ENCODE data around the gene MACROD2. TPM values are rescaled to one million over a fixed set of nuclear protein-coding genes. Genes with fewer than 3 reads are reported as not detected.

The MACROD2 gene
- total RNA-seq, 1 donor from 2014 or later = 78.2 TPM

GRCh38 chr20:16097788-16098187, 2102.5 kb downstream of the MACROD2 start:
- no peak overlapping the region for H3K4me3 ChIP-seq
- no peak for DNase-seq
- H3K4me1 ChIP-seq = no peaks in the 10 kb centered on the region
- intact Hi-C loops (cut with DNase I) = no loop called here
- TF ChIP-seq, protein P1, sequence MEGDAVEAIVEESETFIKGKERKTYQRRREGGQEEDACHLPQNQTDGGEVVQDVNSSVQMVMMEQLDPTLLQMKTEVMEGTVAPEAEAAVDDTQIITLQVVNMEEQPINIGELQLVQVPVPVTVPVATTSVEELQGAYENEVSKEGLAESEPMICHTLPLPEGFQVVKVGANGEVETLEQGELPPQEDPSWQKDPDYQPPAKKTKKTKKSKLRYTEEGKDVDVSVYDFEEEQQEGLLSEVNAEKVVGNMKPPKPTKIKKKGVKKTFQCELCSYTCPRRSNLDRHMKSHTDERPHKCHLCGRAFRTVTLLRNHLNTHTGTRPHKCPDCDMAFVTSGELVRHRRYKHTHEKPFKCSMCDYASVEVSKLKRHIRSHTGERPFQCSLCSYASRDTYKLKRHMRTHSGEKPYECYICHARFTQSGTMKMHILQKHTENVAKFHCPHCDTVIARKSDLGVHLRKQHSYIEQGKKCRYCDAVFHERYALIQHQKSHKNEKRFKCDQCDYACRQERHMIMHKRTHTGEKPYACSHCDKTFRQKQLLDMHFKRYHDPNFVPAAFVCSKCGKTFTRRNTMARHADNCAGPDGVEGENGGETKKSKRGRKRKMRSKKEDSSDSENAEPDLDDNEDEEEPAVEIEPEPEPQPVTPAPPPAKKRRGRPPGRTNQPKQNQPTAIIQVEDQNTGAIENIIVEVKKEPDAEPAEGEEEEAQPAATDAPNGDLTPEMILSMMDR (IDR thresholded peaks at IDR 0.05) = no peak
- no peaks in the 10 kb centered on the region for H3K9me3 ChIP-seq
- no peaks in the 10 kb centered on the region for H3K36me3 ChIP-seq
- H3K27ac ChIP-seq = no peak overlapping the region
- H3K27me3 ChIP-seq = no peaks in the 10 kb centered on the region
- ATAC-seq = no peak

GRCh38 chr20:16098890-16099639, 2103.7 kb downstream of the MACROD2 start:
- Histone ChIP-seq H3K4me1 (no peaks in the 10 kb centered on the region), H3K9me3 (no peaks in the 10 kb centered on the region), H3K4me3 (no peak overlapping the region), H3K27me3 (no peaks in the 10 kb centered on the region), H3K36me3 (no peaks in the 10 kb centered on the region), H3K27ac (no peak overlapping the region)
- intact Hi-C loops (cut with DNase I) = no loop called here
- TF ChIP-seq, protein P1 (IDR thresholded peaks at IDR 0.05) = no peak
- ATAC-seq (peak; percentile 51), DNase-seq (no peak)

GRCh38 chr20:16100111-16100510, 2104.8 kb downstream of the MACROD2 start:
- no peaks in the 10 kb centered on the region for H3K9me3 ChIP-seq
- no peak overlapping the region for H3K27ac ChIP-seq
- H3K27me3 ChIP-seq = no peaks in the 10 kb centered on the region
- TF ChIP-seq, protein P1 (IDR thresholded peaks at IDR 0.05) = no peak
- H3K4me3 ChIP-seq = no peak overlapping the region
- H3K4me1 ChIP-seq = no peaks in the 10 kb centered on the region
- ATAC-seq (no peak), DNase-seq (no peak)
- intact Hi-C loops (cut with DNase I) = no loop called here
- no peaks in the 10 kb centered on the region for H3K36me3 ChIP-seq

DNA sequence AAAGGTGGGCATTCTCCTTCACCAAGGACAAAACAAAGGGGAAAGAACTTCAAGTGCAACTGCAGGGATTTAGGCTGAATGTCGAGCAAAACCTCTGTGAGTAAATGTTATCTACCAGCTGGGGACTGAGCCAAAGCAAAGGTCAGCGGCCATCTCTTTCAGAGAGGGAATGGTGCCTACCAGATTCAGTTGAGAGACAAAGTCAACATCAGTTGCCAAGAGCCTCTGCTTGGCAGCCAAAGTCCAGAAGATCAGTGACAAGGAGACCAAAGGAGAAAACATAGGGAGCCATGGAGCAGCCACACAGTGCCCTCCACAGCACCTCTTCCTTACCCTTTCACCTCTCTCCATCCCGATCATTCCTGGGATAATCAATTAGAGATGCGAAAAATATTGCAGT, 2105.5 kb downstream of the MACROD2 start:
- Histone ChIP-seq H3K9me3 (no peaks in the 10 kb centered on the region), H3K27ac (no peak overlapping the region), H3K36me3 (no peaks in the 10 kb centered on the region), H3K27me3 (no peaks in the 10 kb centered on the region), H3K4me3 (no peak overlapping the region), H3K4me1 (no peaks in the 10 kb centered on the region)
- DNase-seq (no peak), ATAC-seq (no peak)
- TF ChIP-seq, protein P1 (IDR thresholded peaks at IDR 0.05) = no peak
- intact Hi-C loops (cut with DNase I) = no loop called here

Other genes starting within 250 kb of the MACROD2 start
- gene ESF1, start 210.6 kb upstream of the MACROD2 start, total RNA-seq = 15.1 TPM
- 20.1 TPM for gene NDUFAF5, start 210.5 kb upstream of the MACROD2 start, total RNA-seq
- gene SEL1L2, start 4.9 kb upstream of the MACROD2 start, total RNA-seq = not detected

All from upper lobe of right lung (tissue), 1 donor.